Measurements from ENCODE around the gene MYO9A. TPM values are rescaled to one million over a fixed set of nuclear protein-coding genes. Genes with fewer than 3 reads are reported as not detected.

MYO9A gene
- total and polyA plus RNA-seq, 2 donors (not counting 1 experiment from before 2014, with no cell fraction given) = 6.2 to 66.1 TPM

GRCh38 chr15:72155003-72155621 is 37.2 kb upstream of the MYO9A start:
- H3K27ac Mint-ChIP-seq = no peak overlapping the region
- no peak overlapping the region for H3K9ac ChIP-seq (ENCODE audit: low read length)
- intact Hi-C loops (cut with micrococcal nuclease) = loop anchor here (10.0 kb wide), 2 partner anchors 110 to 290 kb away; no protein-coding TSS in a partner anchor

More at GRCh38 chr15:72155003-72155621, 37.2 kb upstream of the MYO9A start:
- peaks cover 0 to 5% of the 10 kb centered on the region in 2 donors for H3K4me1 ChIP-seq (ENCODE audit: control insufficient read depth in 2 of 2, insufficient read depth in 2 of 2, low read length in 2 of 2)
- no peaks in the 10 kb centered on the region for H3K27me3 Mint-ChIP-seq
- H3K27ac ChIP-seq (ENCODE audit: low read length in 2 of 2) = no peak overlapping the region
- DNase-seq = no peak
- CTCF ChIA-PET = interaction anchor here (0.8 to 4.4 kb wide), 7 partner anchors 14 to 411 kb away, joined by 3 to 87 read pairs (median 17); no protein-coding TSS in a partner anchor
- H2AFZ ChIP-seq (ENCODE audit: insufficient read depth, low read depth, low read length, poor library complexity, severe bottlenecking) = peak overlapping the region; percentile 86
- peaks cover 0 to 7% (median 0%) of the 10 kb centered on the region in 4 experiments for H3K27me3 ChIP-seq (replicated peaks in 1 of 4; ENCODE audit: control extremely low read depth in 1 of 4, control insufficient read depth in 3 of 4, insufficient read depth in 4 of 4, low read length in 3 of 4)
- no peak for ATAC-seq (ENCODE audit: low read depth)
- H3K4me1 Mint-ChIP-seq = peaks cover 9% of the 10 kb centered on the region
- no peaks in the 10 kb centered on the region for H3K9me3 Mint-ChIP-seq (ENCODE audit: insufficient read depth)
- POLR2A ChIA-PET = no interaction called here
- H3K4me2 ChIP-seq (replicated peaks; ENCODE audit: low read depth, low read length, poor library complexity, severe bottlenecking) = peak overlapping the region; percentile 91
- no peaks in the 10 kb centered on the region for H3K79me2 ChIP-seq (ENCODE audit: control insufficient read depth, insufficient read depth, low read length)
- 82% methylated on average over 12 of the region's 14 CpGs for WGBS (ENCODE audit: insufficient coverage)
- H3K36me3 ChIP-seq (replicated peaks in 1 of 2; ENCODE audit: control extremely low read depth in 1 of 2, control insufficient read depth in 1 of 2, extremely low read depth in 1 of 2, insufficient read depth in 2 of 2, low read length in 1 of 2) = no peaks in the 10 kb centered on the region
- peak overlapping the region; percentile 87 for H3K4me3 Mint-ChIP-seq
- H3K9me3 ChIP-seq (ENCODE audit: control extremely low read depth in 1 of 3, control insufficient read depth in 2 of 3, insufficient read depth in 1 of 3, low read length in 2 of 3) = no peaks in the 10 kb centered on the region
- H4K20me1 ChIP-seq (ENCODE audit: control insufficient read depth, insufficient read depth, low read length, poor library complexity, severe bottlenecking) = no peaks in the 10 kb centered on the region
- TF ChIP-seq EZH2 (IDR thresholded peaks at IDR 0.05; ENCODE audit: borderline replicate concordance, insufficient read depth, low read depth, low read length, poor library complexity, severe bottlenecking) (no peak), CTCF (IDR thresholded peaks at IDR 0.05) (no peak)
- no peak overlapping the region for H3K4me3 ChIP-seq (ENCODE audit: control extremely low read depth in 1 of 5, extremely low read depth in 1 of 5, insufficient read depth in 1 of 5, low read depth in 2 of 5, low read length in 4 of 5)

Measured in B cell (primary cell).